Calu3 (cell line): ENCODE results near the gene COL11A2. TPM values are rescaled to one million over a fixed set of nuclear protein-coding genes. Genes with fewer than 3 reads are reported as not detected.

ENCODE experiments used
- BruUV-seq: library from RNA; stranded (reverse); fragments of 400-500 nt; replicated peaks from 2 replicates; lab custom pipeline; 2021; lab: Mats Ljungman, UMichigan
- CTCF ChIA-PET: fragments of 300-600 bp; sonication (Branson Sonifier 250); formaldehyde crosslinking; loops from one replicate; lab custom pipeline; 2022; ENCODE audit warnings: antibody characterized with exemption; lab: Charles Lee
- DNase-seq: peaks from one replicate; pipeline ENCODE4 v3.0.0; 2022
- H3K27ac Mint-ChIP-seq: one replicate; pipeline ENCODE4 v1.8.0; 2022; ENCODE audit warnings: mixed read lengths; ENCODE audit not compliant: unreplicated experiment
- H3K27me3 Mint-ChIP-seq: one replicate; pipeline ENCODE4 v1.8.0; 2022; ENCODE audit warnings: mixed read lengths; ENCODE audit not compliant: unreplicated experiment
- H3K36me3 Mint-ChIP-seq: one replicate; pipeline ENCODE4 v1.8.0; 2022; ENCODE audit warnings: mild to moderate bottlenecking, moderate library complexity, mixed read lengths; ENCODE audit not compliant: insufficient read depth, unreplicated experiment
- H3K4me1 Mint-ChIP-seq: one replicate; pipeline ENCODE4 v1.8.0; 2022; ENCODE audit warnings: mild to moderate bottlenecking, low read depth, mixed read lengths; ENCODE audit not compliant: unreplicated experiment
- H3K4me3 Mint-ChIP-seq: one replicate; pipeline ENCODE4 v1.8.0; 2022; ENCODE audit warnings: mild to moderate bottlenecking, low read depth, moderate library complexity, mixed read lengths; ENCODE audit not compliant: unreplicated experiment
- H3K9me3 Mint-ChIP-seq: one replicate; pipeline ENCODE4 v1.8.0; 2022; ENCODE audit warnings: low read depth, mixed read lengths; ENCODE audit not compliant: unreplicated experiment
- intact Hi-C: fragments of 100-400 bp; cut with micrococcal nuclease; formaldehyde crosslinking; loops from one replicate; pipeline ENCODE4 v1.10.0; 2022; ENCODE audit not compliant: unreplicated experiment
- total RNA-seq: library from RNA; stranded (reverse); gene quantifications from 2 replicates; pipeline ENCODE4 v1.2.3, GENCODE V29; 2022
- TF ChIP-seq, protein P1 (sequence below): fragments of 200-600 bp; IDR thresholded peaks from one replicate; pipeline ENCODE4 v1.8.0; 2022; ENCODE audit warnings: antibody characterized with exemption; ENCODE audit not compliant: unreplicated experiment

Gene COL11A2
- total RNA-seq, 1 experiment from 2014 or later = 1.8 TPM

DNA sequence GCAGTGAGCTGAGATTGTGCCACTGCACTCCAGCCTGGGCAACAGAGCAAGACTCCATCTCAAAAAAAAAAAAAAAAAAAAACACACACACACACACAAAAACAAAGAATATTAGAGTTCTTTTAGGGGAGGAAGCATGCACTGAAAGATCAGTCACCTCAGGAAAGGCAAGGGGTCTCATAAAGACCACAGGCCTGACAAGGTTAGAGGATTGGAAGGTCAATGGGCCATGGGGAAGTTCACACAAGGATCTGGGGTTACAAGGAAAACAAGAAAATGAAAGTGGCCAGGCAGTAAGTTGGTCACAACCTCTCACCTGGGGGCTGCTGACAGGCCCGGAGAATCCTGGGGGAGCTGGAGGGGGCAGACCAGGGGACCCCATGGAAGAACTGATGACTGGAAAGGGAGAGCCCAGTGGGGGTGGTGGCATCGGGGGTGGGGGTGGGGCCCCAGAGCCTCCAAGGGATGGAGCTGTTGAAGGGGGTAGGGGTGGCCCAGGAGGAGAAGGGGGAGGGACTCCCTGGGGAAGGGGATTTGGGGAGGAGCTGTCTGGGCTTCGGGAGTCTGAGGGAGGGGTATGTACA is 6.7 kb upstream of the COL11A2 start:
- BruUV-seq = no TSS peak
- CTCF ChIA-PET = no interaction called here
- TF ChIP-seq, protein P1, sequence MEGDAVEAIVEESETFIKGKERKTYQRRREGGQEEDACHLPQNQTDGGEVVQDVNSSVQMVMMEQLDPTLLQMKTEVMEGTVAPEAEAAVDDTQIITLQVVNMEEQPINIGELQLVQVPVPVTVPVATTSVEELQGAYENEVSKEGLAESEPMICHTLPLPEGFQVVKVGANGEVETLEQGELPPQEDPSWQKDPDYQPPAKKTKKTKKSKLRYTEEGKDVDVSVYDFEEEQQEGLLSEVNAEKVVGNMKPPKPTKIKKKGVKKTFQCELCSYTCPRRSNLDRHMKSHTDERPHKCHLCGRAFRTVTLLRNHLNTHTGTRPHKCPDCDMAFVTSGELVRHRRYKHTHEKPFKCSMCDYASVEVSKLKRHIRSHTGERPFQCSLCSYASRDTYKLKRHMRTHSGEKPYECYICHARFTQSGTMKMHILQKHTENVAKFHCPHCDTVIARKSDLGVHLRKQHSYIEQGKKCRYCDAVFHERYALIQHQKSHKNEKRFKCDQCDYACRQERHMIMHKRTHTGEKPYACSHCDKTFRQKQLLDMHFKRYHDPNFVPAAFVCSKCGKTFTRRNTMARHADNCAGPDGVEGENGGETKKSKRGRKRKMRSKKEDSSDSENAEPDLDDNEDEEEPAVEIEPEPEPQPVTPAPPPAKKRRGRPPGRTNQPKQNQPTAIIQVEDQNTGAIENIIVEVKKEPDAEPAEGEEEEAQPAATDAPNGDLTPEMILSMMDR = no peak
- Mint-ChIP-seq H3K4me1 (peaks cover 52% of the 10 kb centered on the region), H3K27me3 (no peaks in the 10 kb centered on the region), H3K9me3 (no peaks in the 10 kb centered on the region), H3K27ac (peak overlapping the region; percentile 97), H3K4me3 (peak overlapping the region; percentile 97), H3K36me3 (peaks cover 92% of the 10 kb centered on the region)
- no peak for DNase-seq
- intact Hi-C loops = no loop called here

GRCh38 chr6:33198159-33198852 is 6.0 kb upstream of the COL11A2 start:
- intact Hi-C loops = no loop called here
- peak overlapping the region; percentile 97 for H3K27ac Mint-ChIP-seq
- TF ChIP-seq, protein P1 = no peak
- DNase-seq = no peak
- CTCF ChIA-PET = interaction anchor here (0.7 to 1.7 kb wide), 2 partner anchors 12 to 50 kb away, joined by 3 to 10 read pairs; no protein-coding TSS in a partner anchor
- peaks cover 89% of the 10 kb centered on the region for H3K36me3 Mint-ChIP-seq
- H3K4me1 Mint-ChIP-seq = peaks cover 46% of the 10 kb centered on the region
- no peaks in the 10 kb centered on the region for H3K9me3 Mint-ChIP-seq
- H3K4me3 Mint-ChIP-seq = peak overlapping the region; percentile 97
- no TSS peak for BruUV-seq
- H3K27me3 Mint-ChIP-seq = peaks cover 1% of the 10 kb centered on the region

DNA sequence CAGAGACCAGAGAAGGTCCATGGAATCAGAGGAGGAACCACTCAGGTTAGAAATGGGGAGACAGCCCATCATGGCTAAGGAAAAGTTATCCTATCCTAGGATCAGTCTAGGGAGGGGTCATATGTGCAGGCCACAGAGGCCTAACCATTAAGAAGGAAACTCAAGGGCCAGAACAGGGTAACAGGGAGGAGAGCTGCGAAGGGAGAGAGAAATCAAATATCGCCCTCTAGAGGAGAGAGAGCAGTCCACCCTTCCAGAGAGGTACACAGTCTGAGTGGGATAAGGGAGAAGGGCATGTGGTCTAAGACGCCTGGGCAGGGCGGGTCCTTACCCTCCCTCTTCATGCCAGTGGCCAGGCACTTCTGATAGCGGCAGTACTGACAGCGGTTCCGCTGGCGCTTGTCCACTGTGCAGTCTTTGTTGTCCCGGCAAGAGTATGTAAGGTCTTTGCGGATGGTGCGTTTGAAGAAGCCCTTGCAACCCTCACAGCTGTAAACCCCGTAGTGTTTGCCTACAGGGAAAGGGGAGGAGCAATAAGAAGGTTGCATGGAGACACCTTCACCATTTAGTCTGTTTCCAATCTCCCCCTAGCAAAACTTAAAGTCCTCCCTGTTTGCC is 5.3 kb upstream of the COL11A2 start:
- CTCF ChIA-PET = interaction anchor here (0.6 to 1.7 kb wide), 5 partner anchors 11 to 185 kb away, joined by 3 to 10 read pairs (median 3); no protein-coding TSS in a partner anchor
- intact Hi-C loops = no loop called here
- peaks cover 89% of the 10 kb centered on the region for H3K36me3 Mint-ChIP-seq
- no peaks in the 10 kb centered on the region for H3K9me3 Mint-ChIP-seq
- H3K4me1 Mint-ChIP-seq = peaks cover 38% of the 10 kb centered on the region
- no TSS peak for BruUV-seq
- no peak overlapping the region for H3K27ac Mint-ChIP-seq
- TF ChIP-seq, protein P1 = peak; percentile 80
- peak overlapping the region; percentile 97 for H3K4me3 Mint-ChIP-seq
- peak; percentile 57 for DNase-seq
- H3K27me3 Mint-ChIP-seq = peaks cover 9% of the 10 kb centered on the region

- no peak for DNase-seq
- no TSS peak for BruUV-seq
- Mint-ChIP-seq H3K36me3 (peaks cover 70% of the 10 kb centered on the region), H3K27ac (no peak overlapping the region), H3K9me3 (no peaks in the 10 kb centered on the region), H3K4me3 (no peak overlapping the region), H3K4me1 (peaks cover 37% of the 10 kb centered on the region), H3K27me3 (peaks cover 29% of the 10 kb centered on the region)
- CTCF ChIA-PET = no interaction called here
- intact Hi-C loops = no loop called here
- TF ChIP-seq, protein P1 = no peak
These were observed 3.3 kb upstream of the COL11A2 start for GRCh38 chr6:33195304-33196165.
